HG02870 (cell line): ENCODE data around the gene SHANK1.

ENCODE experiments used
- ATAC-seq: cut with Tn5 transposase; IDR thresholded peaks from one replicate; pipeline ENCODE4 v1.9.1; 2021; ENCODE audit warnings: mild to moderate bottlenecking, moderate library complexity; ENCODE audit not compliant: unreplicated experiment

The SHANK1 gene

DNA sequence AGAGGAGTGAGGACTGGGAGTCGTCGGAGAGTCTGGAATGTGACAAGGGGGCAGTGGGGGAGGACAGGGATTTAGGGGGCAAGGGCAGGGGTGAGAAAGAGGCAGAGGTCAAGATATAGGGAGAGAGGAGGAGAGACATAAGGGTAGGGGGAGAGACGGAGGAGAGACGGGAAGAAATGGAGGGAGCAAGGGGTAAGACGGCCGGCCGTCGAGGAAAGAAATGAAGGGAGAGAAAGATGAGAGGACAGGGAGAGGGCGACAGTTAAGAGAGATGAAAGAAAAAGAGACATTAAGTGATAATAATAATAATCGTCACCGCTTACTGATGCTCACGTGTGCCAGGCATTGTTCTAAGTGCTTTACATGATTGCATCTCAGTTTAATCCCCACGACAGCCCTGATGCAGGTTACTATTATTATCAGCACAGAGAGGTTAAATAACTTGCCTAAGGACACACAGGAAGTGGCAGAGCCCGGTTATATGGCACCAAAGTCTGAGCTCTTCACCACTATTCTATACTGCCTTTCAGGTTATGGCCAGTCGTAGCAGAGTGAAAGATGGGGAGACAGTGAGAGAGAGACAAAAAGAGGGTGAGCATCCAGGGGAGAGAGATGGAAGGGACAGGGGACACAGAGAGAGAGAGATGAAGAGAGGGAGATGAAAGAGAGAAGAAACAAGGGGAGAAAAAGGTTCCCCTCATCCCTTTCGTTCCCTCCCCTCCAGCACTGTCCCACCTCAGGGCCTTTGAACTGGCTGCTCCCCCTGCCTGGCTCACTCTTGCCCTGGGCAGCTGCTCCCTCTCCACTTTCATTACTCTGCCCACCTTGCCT lies 56.7 kb downstream of the SHANK1 start:
- no peak for ATAC-seq

DNA sequence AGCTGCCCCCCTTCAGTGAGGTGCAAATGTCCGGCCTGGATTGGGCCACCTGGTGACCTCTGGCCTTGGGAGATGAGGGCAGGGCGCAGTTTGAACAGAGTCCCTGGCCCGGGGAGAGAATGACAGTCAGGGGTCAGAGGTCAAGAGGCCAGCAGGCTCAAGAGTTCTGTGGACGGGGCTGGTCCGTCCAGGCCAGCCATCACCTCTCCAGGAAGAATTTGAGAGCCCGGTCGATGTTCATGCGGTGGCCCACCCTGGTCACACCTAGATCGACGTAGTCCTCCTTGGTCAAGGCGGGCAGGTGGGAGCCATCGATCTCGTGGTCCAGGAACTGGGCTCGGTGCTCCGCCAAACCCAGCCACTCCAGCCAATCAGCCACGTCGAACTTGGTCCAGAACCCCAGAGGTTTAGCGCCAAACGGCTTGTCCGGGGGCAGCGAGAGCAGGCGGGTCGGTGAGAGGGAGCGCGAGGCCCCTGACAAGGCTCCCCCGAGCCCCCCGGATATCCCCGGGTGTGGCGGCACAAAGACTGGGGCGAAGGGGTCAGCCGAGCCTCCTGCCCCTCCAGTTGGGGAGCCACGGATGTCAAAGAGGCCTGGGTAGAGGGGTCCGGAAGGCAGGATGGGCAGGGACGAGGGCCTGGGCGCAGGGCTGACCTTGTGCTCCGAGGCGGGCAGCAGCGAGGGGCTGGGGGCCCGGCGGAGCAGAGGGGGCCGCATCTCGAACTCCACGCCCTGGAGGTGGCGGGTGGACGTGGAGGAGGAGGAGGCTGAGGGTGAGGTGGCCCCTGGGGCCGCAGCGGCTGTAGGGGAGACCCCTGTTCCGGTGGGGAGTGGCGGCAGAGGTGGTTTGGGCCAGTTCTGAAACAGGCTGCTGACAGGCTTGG lies 57.6 kb downstream of the SHANK1 start:
- no peak for ATAC-seq

DNA sequence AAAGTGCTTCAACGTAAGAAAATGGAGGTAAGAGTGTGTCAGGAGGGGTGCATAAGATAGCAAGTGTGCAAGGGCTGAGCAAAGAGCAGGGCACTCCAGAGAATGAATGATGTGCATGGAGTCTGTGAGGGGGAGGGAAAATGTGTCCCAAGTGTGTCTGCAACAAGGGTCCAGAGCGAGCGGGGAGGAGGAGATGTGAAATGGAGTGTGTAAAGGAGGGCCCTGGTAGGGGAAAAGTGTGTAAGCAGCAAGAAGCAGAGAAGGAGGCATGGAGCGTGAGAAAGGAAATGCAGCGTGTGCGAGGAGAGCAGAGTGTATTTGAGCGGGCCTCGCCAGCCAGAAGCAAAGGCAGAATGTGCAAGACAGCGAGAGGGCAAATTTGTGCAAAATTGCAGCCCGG lies 58.6 kb downstream of the SHANK1 start:
- no peak for ATAC-seq

DNA sequence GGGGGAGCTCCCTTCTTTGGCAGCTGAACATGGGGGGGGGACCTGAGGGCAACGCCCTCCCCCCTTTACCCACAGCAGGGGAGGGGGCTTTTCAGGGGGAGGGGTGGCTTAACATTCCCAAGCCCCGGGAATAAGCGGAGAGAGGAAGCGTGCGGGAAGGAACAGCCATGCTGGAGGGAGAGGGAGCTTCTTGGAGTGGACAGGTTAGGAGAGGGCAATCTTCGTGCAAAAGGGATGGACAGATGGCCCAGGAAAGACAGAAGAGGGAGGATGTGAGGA lies 59.6 kb downstream of the SHANK1 start:
- no peak for ATAC-seq

DNA sequence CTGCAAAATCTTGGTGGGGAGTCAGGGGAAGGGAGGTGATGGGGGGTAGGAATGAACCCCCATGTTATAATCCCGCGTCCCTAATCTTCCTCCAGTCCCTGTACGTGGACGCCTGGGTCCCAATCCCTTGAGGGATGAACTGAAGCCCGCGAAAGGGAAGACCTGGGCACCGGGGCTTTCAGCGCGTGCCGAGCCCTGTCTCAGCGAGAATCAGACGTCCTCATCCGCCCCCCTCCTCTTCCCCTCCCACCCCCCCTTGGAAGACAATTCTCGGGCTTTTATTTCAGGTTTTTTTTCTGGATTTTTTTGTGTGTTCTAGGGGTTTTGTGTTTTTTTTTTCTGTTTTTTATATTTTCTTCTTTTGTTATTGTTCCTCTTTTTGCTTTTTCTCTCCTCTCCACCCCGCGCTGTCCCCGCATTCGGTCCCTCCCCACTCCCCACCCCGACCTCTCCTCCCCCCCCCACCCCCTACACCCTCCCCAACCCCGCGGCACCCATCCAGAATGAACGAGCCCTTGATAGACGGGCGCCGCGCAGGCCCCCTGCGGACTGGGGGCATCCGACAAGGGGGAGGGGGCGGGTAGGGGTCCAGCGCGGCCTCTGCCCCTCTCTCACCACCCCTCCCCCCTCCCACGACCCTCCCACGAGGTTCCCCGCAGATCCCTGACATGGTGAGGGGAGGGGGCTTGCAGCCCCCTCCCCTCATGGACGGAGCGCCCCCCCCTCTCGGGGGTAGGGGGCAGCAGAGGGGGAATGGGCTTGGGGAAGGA lies 60.1 kb downstream of the SHANK1 start:
- no peak for ATAC-seq

DNA sequence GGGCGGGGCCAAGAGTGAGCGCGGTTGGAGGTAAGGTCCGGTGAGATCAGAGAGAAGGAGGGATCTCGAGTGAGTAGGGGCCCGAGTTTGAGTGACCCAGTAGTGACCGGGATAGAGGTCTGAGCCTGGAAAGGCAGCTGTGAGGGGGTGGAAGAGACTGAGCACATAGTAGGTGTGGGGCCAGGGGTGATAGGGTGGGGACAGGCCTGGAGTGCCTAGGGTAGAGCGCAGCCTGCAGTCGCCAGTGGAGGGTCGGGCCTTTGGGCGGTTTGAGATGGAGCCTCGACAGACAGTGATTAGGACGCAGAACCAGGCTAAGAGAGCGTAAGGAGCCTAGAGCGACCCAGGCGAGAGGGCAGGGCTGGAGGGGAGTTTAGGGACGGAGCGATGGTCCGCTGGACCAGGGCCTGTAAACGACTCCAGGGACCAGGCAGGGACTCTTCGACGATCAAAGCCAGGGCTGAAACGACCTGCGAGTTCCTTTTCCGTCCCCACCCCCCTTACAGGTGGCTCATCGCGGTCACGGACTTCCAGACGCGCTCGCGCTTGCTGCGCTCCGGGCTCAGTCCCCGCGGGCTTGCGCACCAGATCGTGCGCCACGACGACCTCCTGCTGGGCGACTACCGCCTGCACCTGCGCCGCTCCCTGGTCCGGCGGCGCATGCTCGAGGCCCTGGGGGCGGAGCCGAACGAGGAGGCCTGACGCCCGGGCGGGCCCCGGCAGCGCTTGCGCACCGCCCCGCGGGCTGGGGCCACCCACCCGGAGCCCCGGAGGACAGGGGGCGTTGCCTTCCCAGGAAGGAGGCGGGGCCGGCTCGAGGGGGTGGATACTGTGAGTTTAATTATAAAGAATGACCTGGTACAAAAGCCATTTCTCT lies 60.9 kb downstream of the SHANK1 start:
- ATAC-seq: no peak

DNA sequence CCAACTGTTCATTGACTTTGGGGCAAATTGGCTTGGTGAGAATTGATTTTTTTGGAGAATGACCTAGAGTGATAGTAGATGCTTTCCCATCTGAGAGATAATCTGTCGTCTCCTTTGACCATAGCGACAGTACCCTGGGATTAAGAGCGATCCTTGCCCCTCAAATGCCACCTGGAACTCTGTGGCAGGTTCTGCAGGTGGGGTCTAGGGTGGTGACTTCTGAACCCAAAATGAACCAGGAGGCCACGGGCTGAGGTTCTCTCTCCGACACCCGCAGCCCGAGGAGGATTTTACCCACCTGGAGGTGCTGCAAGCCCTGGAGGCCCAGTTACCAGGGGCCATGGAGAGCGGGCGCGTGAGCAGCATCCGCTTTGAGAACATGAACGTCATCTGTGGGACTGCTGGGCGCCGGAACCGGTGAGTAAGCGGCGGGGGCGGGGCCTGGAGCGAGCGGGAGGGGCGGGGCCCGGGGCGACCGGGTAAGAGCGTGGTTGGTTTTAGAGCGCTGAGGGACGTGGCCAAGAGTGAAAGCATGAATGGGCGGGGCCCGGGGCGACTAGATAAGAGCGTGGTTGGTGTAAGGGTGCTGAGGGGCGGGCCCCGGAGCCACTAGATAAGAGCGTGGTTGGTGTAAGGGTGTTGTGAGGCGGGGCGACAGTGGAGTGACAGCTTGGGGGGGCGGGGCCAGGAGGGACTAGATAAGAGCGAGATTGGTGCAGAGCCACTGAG lies 61.7 kb downstream of the SHANK1 start:
- no peak for ATAC-seq

DNA sequence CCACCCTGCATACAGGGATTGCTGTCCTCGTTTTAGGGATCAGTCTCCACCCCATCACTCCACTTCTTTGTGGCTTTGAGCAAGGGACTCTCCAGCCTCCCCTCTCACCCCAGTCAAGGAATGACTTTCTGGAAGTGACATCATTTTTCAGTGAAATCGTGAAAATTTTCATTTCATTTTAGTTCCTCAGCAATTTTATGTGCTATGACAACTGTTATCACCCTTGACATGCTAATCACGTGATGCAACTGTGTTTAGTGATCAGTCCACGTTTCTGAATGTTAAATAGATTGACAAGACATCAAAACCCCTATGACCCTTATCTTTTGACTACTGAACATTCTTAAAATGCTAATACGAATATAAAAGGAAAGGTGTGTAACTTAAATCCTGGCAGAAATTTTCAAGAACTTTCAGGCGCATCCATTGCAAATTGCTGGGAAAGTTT lies 62.4 kb downstream of the SHANK1 start:
- no peak for ATAC-seq

DNA sequence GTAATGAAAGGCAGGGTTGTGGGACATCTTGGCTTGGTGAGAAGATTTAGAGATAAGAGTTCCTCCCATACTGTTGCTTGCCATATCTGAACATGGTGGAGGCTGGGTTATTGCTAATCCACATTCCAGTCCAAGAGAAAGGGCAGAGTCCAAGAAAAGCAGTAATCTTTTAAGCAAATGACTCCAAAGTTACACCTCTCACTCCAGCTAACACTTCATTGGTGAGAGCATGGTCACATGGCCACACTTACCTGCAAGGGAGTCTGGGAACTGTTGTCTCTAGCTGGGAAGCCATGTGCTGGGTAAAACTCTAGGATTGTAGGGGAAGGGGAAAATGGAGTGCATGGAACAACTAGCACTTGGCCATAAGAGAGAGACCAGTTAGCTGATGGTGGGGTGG lies 64.7 kb downstream of the SHANK1 start:
- no peak for ATAC-seq

DNA sequence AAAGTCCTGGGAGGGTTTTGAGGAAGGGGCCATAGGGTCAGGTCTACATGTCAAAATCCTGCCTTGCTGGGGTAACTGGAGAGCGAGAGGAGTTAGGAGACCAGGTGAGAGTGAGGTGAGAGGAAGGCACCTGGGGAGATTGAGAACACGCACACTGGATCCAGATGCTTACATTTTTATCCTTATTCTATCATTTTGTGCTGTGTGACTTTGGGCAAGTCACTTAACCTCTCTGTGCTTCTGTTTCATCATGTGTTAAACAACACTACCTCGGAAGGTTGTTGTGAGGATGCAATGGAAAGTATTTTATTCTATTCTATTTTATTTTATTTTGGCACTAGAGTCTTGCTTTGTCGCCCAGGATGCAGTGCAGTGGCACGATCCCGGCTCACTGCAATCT lies 66.9 kb downstream of the SHANK1 start:
- ATAC-seq: no peak

DNA sequence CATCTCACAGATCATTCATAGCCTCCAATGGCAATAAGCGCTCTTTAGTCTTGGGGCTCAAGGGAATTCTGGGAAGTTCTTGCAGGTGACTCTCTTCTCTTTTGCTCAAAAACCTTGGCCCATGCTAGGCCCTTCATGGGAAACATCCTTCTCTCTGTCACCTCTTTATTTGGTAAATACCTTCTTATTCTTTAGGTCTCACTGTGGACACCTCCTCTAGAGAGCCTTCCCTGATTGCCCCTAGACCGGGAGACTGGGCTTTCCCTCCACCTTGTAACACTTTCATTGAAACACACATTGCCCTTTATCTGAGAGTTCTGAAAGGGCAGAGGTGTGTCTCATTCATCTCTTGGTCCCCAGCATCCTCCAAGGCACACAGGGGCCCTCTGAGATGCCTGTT lies 68.4 kb downstream of the SHANK1 start:
- no peak for ATAC-seq

DNA sequence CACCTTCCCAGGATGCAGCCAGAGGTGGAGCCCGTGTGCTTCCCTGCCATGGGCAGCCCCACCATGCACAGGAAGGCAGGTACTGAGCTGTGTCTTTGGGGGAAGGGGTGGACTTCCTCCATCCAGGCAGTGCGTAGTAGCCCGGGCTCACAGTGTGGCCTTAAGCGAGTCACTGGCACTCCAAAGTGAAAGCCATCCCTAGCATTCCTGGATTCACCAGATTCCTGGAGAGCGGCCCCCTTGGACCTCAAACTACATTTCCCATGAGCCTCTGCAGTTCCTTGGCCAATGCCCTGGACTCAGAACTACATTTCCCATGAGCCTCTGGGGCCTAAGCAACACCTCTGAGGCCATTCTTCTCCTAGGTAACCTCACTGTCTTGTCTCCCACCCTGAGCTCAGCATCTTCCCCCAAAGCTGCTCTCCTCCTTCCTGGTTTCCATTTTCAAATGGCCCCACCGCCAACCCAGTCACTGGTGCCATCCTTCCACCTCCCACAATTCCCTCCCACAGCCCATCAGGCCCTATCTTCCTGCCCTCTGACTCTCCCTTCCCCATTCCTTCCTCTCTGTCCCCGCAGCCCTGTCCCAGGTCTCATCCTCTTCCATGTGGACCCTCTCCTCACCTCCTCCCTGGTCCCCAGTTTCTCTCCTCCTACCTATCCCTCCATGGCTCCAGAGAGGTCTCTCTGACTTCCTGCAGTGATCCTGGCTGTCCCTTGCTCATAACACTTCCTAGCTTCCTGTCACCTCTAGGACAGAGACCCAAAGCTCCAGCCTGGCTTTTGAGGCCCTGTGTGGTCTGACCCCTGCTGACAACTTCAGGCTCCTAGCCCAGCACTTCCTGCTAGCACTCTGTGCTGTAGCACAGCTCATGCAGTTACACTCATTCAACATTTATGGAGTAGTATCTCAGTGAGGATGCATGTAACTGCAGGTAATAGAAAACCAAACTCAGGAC lies 69.9 kb downstream of the SHANK1 start, which contains the start of gene C19orf81:
Gene C19orf81 (plus strand): TSS at position 13 of the 959 bp plus-strand sequence. CDS start 0 bp downstream, at position 13.
- ATAC-seq: no peak

DNA sequence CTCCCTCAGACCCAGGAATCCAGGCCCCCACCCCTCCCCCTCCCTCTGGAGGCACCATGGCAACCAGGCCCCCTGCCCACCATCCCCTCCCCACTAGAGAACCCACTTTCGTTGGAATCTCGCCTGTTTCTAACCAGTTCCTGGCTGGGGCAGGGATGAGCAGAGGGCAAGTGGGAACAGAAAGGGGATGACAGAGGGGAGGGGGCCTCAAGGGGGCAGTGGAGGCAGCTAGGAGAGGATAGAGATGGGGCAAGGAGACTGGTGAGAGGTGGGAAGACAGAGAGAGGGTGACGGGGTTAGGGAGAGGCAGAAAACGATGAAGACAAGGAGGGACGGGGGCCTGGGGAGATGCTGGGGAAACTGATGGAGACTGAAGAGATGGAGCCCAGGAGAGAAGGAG lies 70.9 kb downstream of the SHANK1 start:
- no peak for ATAC-seq

DNA sequence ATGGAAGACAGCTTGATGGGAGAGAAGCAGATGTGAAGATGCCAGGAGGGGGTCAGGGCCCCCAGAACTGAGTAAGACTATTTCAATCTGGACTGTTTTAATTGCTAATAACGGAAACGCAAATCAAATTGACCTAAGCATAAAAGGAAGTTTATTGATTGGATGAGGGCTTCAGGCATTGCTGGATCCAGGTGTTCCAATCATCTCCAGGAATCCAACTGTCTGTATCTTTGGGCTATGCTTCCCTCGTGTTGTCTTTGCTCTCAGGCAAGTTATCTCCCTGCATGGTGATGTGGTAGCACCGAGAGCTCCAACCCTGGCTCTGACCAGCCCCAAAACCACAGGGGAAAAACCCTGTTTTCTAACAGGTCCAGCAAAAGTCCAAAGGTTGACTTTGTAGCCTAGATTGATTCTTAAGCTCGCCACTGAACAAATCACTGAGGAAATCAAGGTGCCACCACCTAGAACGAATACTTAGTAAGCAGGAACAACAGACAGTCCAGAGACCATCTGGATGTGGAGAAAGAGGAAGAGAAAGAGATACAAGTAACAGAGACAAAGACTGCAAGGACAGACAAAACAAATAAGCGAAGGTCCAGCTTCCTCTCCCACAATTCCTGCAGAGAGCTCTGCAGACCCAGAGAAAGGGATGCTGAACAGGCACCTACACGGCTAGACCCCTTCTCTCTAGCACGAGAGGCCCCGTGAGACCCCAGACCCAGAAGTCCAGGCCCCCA lies 71.6 kb downstream of the SHANK1 start:
- ATAC-seq: no peak

DNA sequence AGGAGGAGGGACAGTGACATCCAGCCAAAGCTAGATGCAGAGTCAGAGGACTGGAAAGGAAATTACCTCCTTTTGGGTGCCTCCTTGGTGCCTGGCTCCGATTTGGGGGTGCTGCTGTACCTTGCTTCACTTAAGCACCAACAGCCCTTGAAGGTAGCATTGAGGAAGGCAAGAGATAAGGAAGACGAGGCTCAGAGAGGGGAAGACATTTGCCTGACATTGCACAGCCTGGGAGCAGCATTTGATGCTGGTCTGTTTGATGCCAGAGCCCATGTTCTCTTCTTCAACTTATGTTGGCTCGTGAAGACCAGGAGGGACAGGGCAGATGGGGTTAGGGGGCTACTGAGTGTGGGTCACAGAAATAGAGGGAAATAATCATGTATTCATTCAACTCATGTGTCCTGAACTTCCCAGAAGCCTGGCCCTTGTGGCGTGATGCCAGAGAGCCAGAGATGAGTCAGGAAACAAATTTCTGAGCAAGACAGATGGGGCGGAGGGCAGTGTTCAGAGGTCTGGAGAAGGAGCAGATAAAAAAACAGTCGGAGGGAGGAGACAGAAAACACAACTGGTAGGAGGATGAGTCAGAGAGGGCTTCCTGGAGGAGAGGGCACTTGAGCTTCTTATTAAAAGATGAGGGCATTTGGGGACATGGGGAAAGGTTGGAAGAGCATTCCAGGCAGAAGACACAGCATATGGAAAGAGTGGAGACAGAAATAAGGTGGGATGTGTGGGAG lies 73.4 kb downstream of the SHANK1 start:
- no peak for ATAC-seq

DNA sequence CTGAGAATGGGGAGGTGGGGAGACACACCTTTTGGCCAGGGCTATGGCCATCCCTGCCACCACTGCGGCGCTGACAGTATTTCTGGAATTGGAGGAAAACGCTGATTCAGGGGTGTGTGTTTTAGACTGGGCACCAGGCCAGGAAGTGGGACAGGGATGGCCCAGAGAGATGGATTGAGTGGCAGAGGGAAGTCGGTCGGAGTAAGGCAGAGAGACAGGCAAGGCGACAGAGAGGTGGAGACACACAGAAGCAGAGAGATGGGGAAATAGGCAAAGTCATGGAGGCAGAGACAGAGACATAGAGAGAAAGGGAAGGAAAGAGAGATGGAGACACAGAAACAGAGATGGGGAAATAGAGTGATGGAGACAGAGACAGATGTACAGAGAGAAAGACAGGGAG lies 74.5 kb downstream of the SHANK1 start:
- no peak for ATAC-seq

DNA sequence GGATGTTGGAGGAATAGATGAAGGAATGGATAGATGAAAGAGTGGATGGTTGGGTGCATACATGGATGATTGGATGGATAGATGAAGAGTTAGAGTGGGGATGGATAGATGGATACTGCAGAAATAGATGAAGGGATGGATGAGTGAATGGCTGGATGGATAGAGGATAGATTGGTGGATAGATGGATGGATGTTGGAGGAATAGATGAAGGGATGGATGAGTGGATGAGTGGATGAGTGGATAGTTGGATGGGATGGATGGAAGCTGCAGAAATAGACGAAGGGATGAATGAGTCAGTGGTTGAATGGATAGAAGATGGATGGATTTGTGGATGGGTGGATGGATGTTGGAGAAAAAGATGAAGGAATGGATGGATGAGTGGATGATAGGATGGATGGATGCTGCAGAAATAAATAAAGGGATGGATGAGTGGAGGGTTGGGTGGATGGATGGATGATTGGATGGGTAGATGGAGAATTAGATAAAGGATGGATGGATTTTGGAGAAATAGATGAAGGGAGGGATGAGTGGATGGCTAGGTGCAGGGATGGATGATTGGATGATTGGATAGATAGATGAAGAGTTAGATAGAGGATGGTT lies 75.2 kb downstream of the SHANK1 start:
- no peak for ATAC-seq
